Vagina (tissue), 2 donors: ENCODE results near the gene CCDC138.

Experiments
- POLR2AphosphoS5 ChIP-seq, 2 donors: sonication (generic); formaldehyde crosslinking; IDR thresholded peaks; one replicate each; pipeline ENCODE4 v1.9.0; 2017; ENCODE audit warnings: antibody characterized with exemption in 2 of 2, mild to moderate bottlenecking in 2 of 2, low read depth in 1 of 2; ENCODE audit not compliant: insufficient read depth in 1 of 2
- TF ChIP-seq, protein P1 (sequence below), 3 experiments: fragments of 450-650 bp in 2 of 3; fragments of 200-600 bp in 1 of 3; sonication (generic) in 1 of 3; IDR thresholded peaks; one replicate each; pipeline ENCODE4 v1.5.1; 2017 to 2019; ENCODE audit warnings: antibody characterized with exemption in 3 of 3, mild to moderate bottlenecking in 2 of 3, moderate library complexity in 2 of 3

DNA sequence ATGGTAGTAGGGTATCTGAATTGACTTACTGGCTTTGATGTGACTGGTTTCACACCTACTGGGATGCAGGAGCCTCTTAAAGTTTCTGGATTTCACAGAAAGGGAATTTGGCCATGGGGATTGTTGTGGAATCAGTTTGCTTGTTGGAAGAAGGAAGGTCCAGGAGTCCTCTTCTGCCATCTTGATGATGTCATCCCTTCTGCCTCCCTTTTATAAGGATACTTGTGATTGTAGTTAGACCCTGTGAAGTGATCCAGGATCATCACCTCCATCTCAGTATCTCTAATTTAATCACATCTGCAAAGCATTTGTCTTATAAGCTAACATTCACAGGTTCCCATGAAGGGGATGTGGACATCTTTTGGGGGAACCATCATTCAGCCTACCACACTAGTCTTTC is 79.5 kb downstream of the CCDC138 start:
- TF ChIP-seq, protein P1, sequence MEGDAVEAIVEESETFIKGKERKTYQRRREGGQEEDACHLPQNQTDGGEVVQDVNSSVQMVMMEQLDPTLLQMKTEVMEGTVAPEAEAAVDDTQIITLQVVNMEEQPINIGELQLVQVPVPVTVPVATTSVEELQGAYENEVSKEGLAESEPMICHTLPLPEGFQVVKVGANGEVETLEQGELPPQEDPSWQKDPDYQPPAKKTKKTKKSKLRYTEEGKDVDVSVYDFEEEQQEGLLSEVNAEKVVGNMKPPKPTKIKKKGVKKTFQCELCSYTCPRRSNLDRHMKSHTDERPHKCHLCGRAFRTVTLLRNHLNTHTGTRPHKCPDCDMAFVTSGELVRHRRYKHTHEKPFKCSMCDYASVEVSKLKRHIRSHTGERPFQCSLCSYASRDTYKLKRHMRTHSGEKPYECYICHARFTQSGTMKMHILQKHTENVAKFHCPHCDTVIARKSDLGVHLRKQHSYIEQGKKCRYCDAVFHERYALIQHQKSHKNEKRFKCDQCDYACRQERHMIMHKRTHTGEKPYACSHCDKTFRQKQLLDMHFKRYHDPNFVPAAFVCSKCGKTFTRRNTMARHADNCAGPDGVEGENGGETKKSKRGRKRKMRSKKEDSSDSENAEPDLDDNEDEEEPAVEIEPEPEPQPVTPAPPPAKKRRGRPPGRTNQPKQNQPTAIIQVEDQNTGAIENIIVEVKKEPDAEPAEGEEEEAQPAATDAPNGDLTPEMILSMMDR (IDR thresholded peaks at IDR 0.05): no peak
- TF ChIP-seq POLR2AphosphoS5 (IDR thresholded peaks at IDR 0.05; ENCODE audit: insufficient read depth in 1 of 2, low read depth in 1 of 2): no peak
